Endothelial cell of umbilical vein (primary cell): ENCODE results near the gene PRM3. TPM values are rescaled to one million over a fixed set of nuclear protein-coding genes. Genes with fewer than 3 reads are reported as not detected.

Experiments used
- BruUV-seq: library from RNA; stranded (reverse); fragments of 400-500 nt; replicated peaks from 2 replicates; lab custom pipeline; 2021; lab: Mats Ljungman, UMichigan
- CTCF ChIA-PET: fragments of 300-600, 350-600 bp; sonication (Branson Sonifier 250); formaldehyde crosslinking; loops from one replicate; lab custom pipeline; 2021; ENCODE audit warnings: antibody characterized with exemption, inconsistent platforms; lab: Charles Lee
- POLR2A ChIA-PET: fragments of 300-600, 350-600 bp; sonication (Branson Sonifier 250); formaldehyde crosslinking; loops from one replicate; lab custom pipeline; 2021; ENCODE audit warnings: antibody characterized with exemption, inconsistent platforms; lab: Charles Lee
- DNase-seq: peaks from one replicate; pipeline ENCODE4 v3.0.0-alpha.2; 2011; ENCODE audit warnings: low read depth, low spot score
- FAIRE-seq: peaks from 2 replicates; lab custom pipeline; 2011; peaks lifted over from hg19 to GRCh38; lab: Jason Lieb, UNC
- H2AFZ ChIP-seq: 2 replicates; pipeline ENCODE4 v1.6.0; 2012; ENCODE audit warnings: low read depth, low read length, control low read depth, inconsistent platforms
- H3K27ac ChIP-seq: 2 replicates; pipeline ENCODE4 v1.5.1; 2011; ENCODE audit warnings: low read depth, mild to moderate bottlenecking, control low read depth, low read length, moderate library complexity; ENCODE audit not compliant: insufficient read depth
- H3K27me3 ChIP-seq, 2 experiments: 2 replicates each; pipeline versions ENCODE4 v1.6.0 to v1.6.1; 2011; ENCODE audit warnings: low read length in 2 of 2, mixed read lengths in 1 of 2; ENCODE audit not compliant: control insufficient read depth in 2 of 2, insufficient read depth in 2 of 2
- H3K36me3 ChIP-seq, 2 experiments: 2 replicates in 1 of 2; 3 replicates in 1 of 2; pipeline ENCODE4 v1.5.1; 2011; ENCODE audit warnings: low read length in 2 of 2, mild to moderate bottlenecking in 1 of 2, moderate library complexity in 1 of 2; ENCODE audit not compliant: control insufficient read depth in 2 of 2, insufficient read depth in 2 of 2; ENCODE audit errors: extremely low read depth in 1 of 2
- H3K4me1 ChIP-seq: 3 replicates; pipeline ENCODE4 v1.5.1; 2011; ENCODE audit warnings: mild to moderate bottlenecking, low read length; ENCODE audit not compliant: control insufficient read depth, insufficient read depth; ENCODE audit errors: extremely low read depth
- H3K4me2 ChIP-seq: 2 replicates; pipeline ENCODE4 v1.6.1; 2011; ENCODE audit warnings: low read length, control low read depth, mixed read lengths; ENCODE audit not compliant: insufficient read depth
- H3K4me3 ChIP-seq, 3 experiments: fragments of 200-600 bp in 1 of 3; sonication (generic), shearing (Covaris generic) in 1 of 3; replicated peaks in 1 of 3; 2 replicates each; pipeline ENCODE4 v1.5.1; 2011 to 2016; ENCODE audit warnings: control low read depth in 3 of 3, low read length in 3 of 3, mild to moderate bottlenecking in 2 of 3, inconsistent platforms in 1 of 3, low read depth in 1 of 3, moderate library complexity in 1 of 3; ENCODE audit not compliant: insufficient read depth in 1 of 3
- H3K79me2 ChIP-seq: 2 replicates; pipeline ENCODE4 v1.6.0; 2012; ENCODE audit warnings: low read length, inconsistent platforms; ENCODE audit not compliant: control insufficient read depth, insufficient read depth
- H3K9ac ChIP-seq: replicated peaks from 2 replicates; pipeline ENCODE3; 2011; ENCODE audit warnings: low read length, control low read depth; ENCODE audit not compliant: insufficient read depth; ENCODE audit errors: extremely low read depth
- H3K9me1 ChIP-seq: replicated peaks from 3 replicates; pipeline ENCODE4 v1.6.0; 2011; ENCODE audit warnings: mild to moderate bottlenecking, low read length; ENCODE audit not compliant: control insufficient read depth, insufficient read depth; ENCODE audit errors: extremely low read depth
- H3K9me3 ChIP-seq: replicated peaks from 2 replicates; pipeline ENCODE4 v1.5.1; 2012; ENCODE audit warnings: low read length, inconsistent platforms; ENCODE audit not compliant: control insufficient read depth, insufficient read depth
- H4K20me1 ChIP-seq: replicated peaks from 2 replicates; pipeline ENCODE3; 2011; ENCODE audit warnings: mild to moderate bottlenecking, low read length; ENCODE audit not compliant: control insufficient read depth, insufficient read depth; ENCODE audit errors: extremely low read depth
- CTCF ChIP-seq, 2 donors: IDR thresholded peaks; 1 replicate in 1 of 2; 2 replicates in 1 of 2; pipeline ENCODE4 v1.5.1; 2011; ENCODE audit warnings: low read length in 2 of 2, mild to moderate bottlenecking in 2 of 2, moderate library complexity in 2 of 2, control low read depth in 1 of 2, inconsistent platforms in 1 of 2, low read depth in 1 of 2; ENCODE audit not compliant: insufficient read depth in 1 of 2; ENCODE audit errors: extremely low read depth in 1 of 2
- EZH2 ChIP-seq: IDR thresholded peaks from 2 replicates; pipeline ENCODE4 v1.6.1; 2012; ENCODE audit warnings: borderline replicate concordance, low read depth, mild to moderate bottlenecking, moderate library complexity, low read length, inconsistent platforms; ENCODE audit not compliant: severe bottlenecking
- FOS ChIP-seq: IDR thresholded peaks from 2 replicates; pipeline ENCODE4 v1.6.1; 2011; ENCODE audit warnings: mild to moderate bottlenecking, low read length, moderate library complexity, borderline replicate concordance; ENCODE audit not compliant: insufficient read depth
- GATA2 ChIP-seq: IDR thresholded peaks from 2 replicates; pipeline ENCODE4 v1.7.0; 2011; ENCODE audit warnings: low read depth, mild to moderate bottlenecking, moderate library complexity, mixed read lengths, low read length; ENCODE audit not compliant: insufficient read length, insufficient read depth
- JUN ChIP-seq: IDR thresholded peaks from 2 replicates; pipeline ENCODE4 v1.6.1; 2011; ENCODE audit warnings: borderline replicate concordance, low read depth; ENCODE audit not compliant: insufficient read length, insufficient read depth
- MAX ChIP-seq: IDR thresholded peaks from 2 replicates; pipeline ENCODE4 v1.6.1; 2011; ENCODE audit not compliant: insufficient read depth, insufficient read length
- MYC ChIP-seq: IDR thresholded peaks from one replicate; pipeline ENCODE4 v1.6.1; 2011; ENCODE audit warnings: mild to moderate bottlenecking, low read depth, low read length
- POLR2A ChIP-seq: IDR thresholded peaks from 2 replicates; pipeline ENCODE4 v1.6.1; 2012; ENCODE audit warnings: low read depth, mild to moderate bottlenecking, control low read depth, low read length
- POLR2AphosphoS5 ChIP-seq: IDR thresholded peaks from 2 replicates; pipeline ENCODE4 v1.6.1; 2012; ENCODE audit warnings: low read depth, mild to moderate bottlenecking, control low read depth, low read length, moderate library complexity; ENCODE audit not compliant: insufficient read depth
- dilution Hi-C: fragments of 300-500 bp; cut with MboI; formaldehyde crosslinking; loops from one replicate; pipeline ENCODE4 v1.15.0; 2019; ENCODE audit warnings: low sequenced_read_pairs; ENCODE audit not compliant: extremely low pct_ligation_motif_present
- intact Hi-C: fragments of 100-400 bp; cut with micrococcal nuclease; formaldehyde crosslinking; loops from one replicate; pipeline ENCODE4 v1.10.0; 2022
- polyA plus RNA-seq, 4 experiments: library from polyadenylated mRNA; depleted of rRNA in 3 of 4; stranded (reverse) in 3 of 4; unstranded in 1 of 4; fragments of >200 nt; gene quantifications; 2 replicates each; pipeline versions ENCODE4 v1.2.1 to v1.2.3, GENCODE V29; 2011 to 2012; ENCODE audit warnings: missing spikeins in 1 of 4
- total RNA-seq: library from RNA; stranded (reverse); gene quantifications from 2 replicates; pipeline ENCODE4 v1.2.3, GENCODE V29; 2021

Gene PRM3
- total and polyA plus RNA-seq, 2 donors (not counting 3 experiments of a cell fraction or from before 2014, with no cell fraction given) = not detected

DNA sequence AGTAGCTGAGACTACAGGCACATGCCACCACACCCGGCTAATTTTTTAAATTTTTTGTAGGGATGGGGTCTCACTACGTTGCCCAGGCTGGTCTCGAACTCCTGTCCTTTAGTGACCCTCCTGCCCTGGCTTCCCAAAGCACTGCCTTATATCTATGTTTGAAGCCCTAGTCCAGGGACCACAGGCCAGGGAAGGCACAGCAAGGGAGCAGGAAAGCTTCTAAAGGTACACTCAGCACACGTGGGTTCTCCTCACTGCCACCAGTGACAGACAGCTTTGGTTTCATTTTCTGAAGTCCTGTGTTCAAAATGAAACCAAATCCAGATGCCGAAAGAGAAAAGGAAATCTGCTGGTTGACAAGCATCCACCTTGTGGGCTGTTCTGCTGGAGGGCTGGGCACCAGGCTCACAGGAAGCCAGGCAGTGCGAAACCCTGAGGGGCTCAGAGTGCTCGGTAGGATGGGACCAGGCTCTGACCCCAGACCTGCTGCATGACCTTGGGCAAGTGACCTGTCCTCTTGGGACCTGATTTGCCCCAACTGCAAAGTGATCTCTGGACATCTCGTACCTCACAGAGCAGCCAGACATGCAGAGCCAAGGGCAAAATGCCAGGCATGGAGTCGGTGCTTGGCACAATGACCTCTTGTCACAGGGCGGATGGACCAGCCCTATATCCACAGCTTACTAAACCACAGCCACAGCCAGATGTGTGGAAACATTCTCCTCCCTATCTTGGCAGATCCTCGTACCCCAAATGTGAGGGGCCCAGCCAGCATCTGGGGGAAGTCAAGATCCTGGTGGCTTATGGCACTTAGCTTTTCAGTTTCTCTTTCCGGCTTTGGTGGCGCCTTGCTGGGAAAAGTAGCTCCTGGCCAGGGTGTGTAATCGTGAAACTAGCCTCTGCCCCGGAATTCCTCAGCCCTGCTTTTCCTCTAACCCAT lies 14.6 kb downstream of the PRM3 start:
- TF ChIP-seq MAX (no peak), POLR2A (no peak), POLR2AphosphoS5 (no peak), CTCF (IDR thresholded peaks at IDR 0.05; ENCODE audit: extremely low read depth in 1 of 2, insufficient read depth in 1 of 2, low read depth in 1 of 2, low read length in 2 of 2) (no peak), JUN (no peak), MYC (no peak), EZH2 (no peak), GATA2 (no peak), FOS (no peak)
- BruUV-seq = no TSS peak
- ChIA-PET POLR2A (no interaction called here), CTCF (interaction anchor here (0.7 to 8.3 kb wide), 6 partner anchors 10 to 291 kb away, joined by 3 to 347 read pairs (median 4); partner anchors contain the start of gene TNP2)
- Histone ChIP-seq H3K9ac (no peak overlapping the region), H3K79me2 (no peaks in the 10 kb centered on the region), H3K4me2 (no peak overlapping the region), H3K9me1 (no peaks in the 10 kb centered on the region), H3K9me3 (no peaks in the 10 kb centered on the region), H4K20me1 (no peaks in the 10 kb centered on the region), H3K27ac (no peak overlapping the region), H3K36me3 (no peaks in the 10 kb centered on the region), H2AFZ (no peak overlapping the region), H3K4me3 (no peak overlapping the region), H3K27me3 (no peaks in the 10 kb centered on the region), H3K4me1 (peaks cover 10% of the 10 kb centered on the region)
- FAIRE-seq (no peak), DNase-seq (no peak)
- dilution Hi-C loops = no loop called here
- intact Hi-C loops = loop anchor here (5.0 to 10.0 kb wide), 2 partner anchors 56 to 408 kb away; partner anchors contain the start of gene SNN
